CD14-positive monocyte (primary cell): ENCODE data around the gene WDR33. TPM values are rescaled to one million over a fixed set of nuclear protein-coding genes. Genes with fewer than 3 reads are reported as not detected.
"Not testable (repeated sequence)": the region's sequence is repeated elsewhere in the genome, so short reads cannot be mapped to it uniquely, and the experiment has no call there.

Experiments
- DNase-seq, 3 donors: peaks; one replicate each; pipeline ENCODE4 v3.0.0-alpha.2; 2011 to 2022
- H2AFZ ChIP-seq: 2 replicates; pipeline ENCODE4 v1.6.0; 2012; ENCODE audit warnings: mild to moderate bottlenecking, low read depth, low read length, inconsistent platforms; ENCODE audit not compliant: insufficient read depth, poor library complexity, severe bottlenecking
- H3K27ac ChIP-seq, 2 donors: 1 replicate in 1 of 2; 2 replicates in 1 of 2; pipeline ENCODE4 v1.5.1; 2012 to 2013; ENCODE audit warnings: low read length in 2 of 2, control low read depth in 1 of 2, inconsistent platforms in 1 of 2, low read depth in 1 of 2, mild to moderate bottlenecking in 1 of 2
- H3K27me3 ChIP-seq, 2 donors: one replicate each; pipeline versions ENCODE4 v1.6.0 to v1.6.1; 2011 to 2013; ENCODE audit warnings: low read length in 2 of 2; ENCODE audit not compliant: control insufficient read depth in 2 of 2, insufficient read depth in 2 of 2
- H3K36me3 ChIP-seq, 2 donors: replicated peaks in 1 of 2; 1 replicate in 1 of 2; 2 replicates in 1 of 2; pipeline versions ENCODE4 v1.5.1 to v1.6.1; 2012 to 2013; ENCODE audit warnings: low read length in 2 of 2, control low read depth in 1 of 2, inconsistent platforms in 1 of 2, mild to moderate bottlenecking in 1 of 2; ENCODE audit not compliant: insufficient read depth in 2 of 2, control insufficient read depth in 1 of 2
- H3K4me1 ChIP-seq, 2 donors: 1 replicate in 1 of 2; 2 replicates in 1 of 2; pipeline versions ENCODE4 v1.5.1 to v1.6.1; 2012 to 2013; ENCODE audit warnings: low read length in 2 of 2, control low read depth in 1 of 2, inconsistent platforms in 1 of 2, mild to moderate bottlenecking in 1 of 2, moderate library complexity in 1 of 2; ENCODE audit not compliant: insufficient read depth in 2 of 2, control insufficient read depth in 1 of 2
- H3K4me2 ChIP-seq: replicated peaks from 2 replicates; pipeline ENCODE3; 2012; ENCODE audit warnings: low read length, moderate library complexity, mild to moderate bottlenecking; ENCODE audit not compliant: poor library complexity, severe bottlenecking; ENCODE audit errors: extremely low read depth
- H3K4me3 ChIP-seq, 3 experiments: fragments of 200-600 bp in 1 of 3; sonication (generic) in 1 of 3; replicated peaks in 1 of 3; 1 replicate in 2 of 3; 2 replicates in 1 of 3; pipeline ENCODE4 v1.5.1; 2011 to 2013; ENCODE audit warnings: low read length in 3 of 3, mild to moderate bottlenecking in 3 of 3, control low read depth in 2 of 3, low read depth in 2 of 3, inconsistent platforms in 1 of 3, moderate library complexity in 1 of 3
- H3K79me2 ChIP-seq: 2 replicates; pipeline ENCODE4 v1.6.0; 2012; ENCODE audit warnings: mild to moderate bottlenecking, control low read depth, inconsistent platforms, low read length, moderate library complexity; ENCODE audit not compliant: insufficient read depth
- H3K9ac ChIP-seq: 2 replicates; pipeline ENCODE4 v1.6.0; 2017; ENCODE audit warnings: low read length, mild to moderate bottlenecking; ENCODE audit not compliant: insufficient read depth, poor library complexity, severe bottlenecking
- H3K9me3 ChIP-seq, 2 donors: replicated peaks in 1 of 2; 1 replicate in 1 of 2; 2 replicates in 1 of 2; pipeline versions ENCODE4 v1.5.1 to v1.6.1; 2012 to 2013; ENCODE audit warnings: low read length in 2 of 2, control low read depth in 1 of 2; ENCODE audit not compliant: control insufficient read depth in 1 of 2, insufficient read depth in 1 of 2
- H4K20me1 ChIP-seq: 2 replicates; pipeline ENCODE4 v1.6.0; 2012; ENCODE audit warnings: mild to moderate bottlenecking, low read length, control low read depth, moderate library complexity; ENCODE audit not compliant: insufficient read depth
- H3K27ac Mint-ChIP-seq, 7 donors: one replicate each; pipeline ENCODE4 v1.8.0; 2020; ENCODE audit warnings: mild to moderate bottlenecking in 7 of 7, mixed read lengths in 7 of 7, moderate library complexity in 6 of 7, inconsistent platforms in 2 of 7
- H3K27me3 Mint-ChIP-seq, 3 donors: one replicate each; pipeline ENCODE4 v1.8.0; 2021 to 2022; ENCODE audit warnings: low read depth in 3 of 3, mild to moderate bottlenecking in 3 of 3, mixed read lengths in 3 of 3, moderate library complexity in 3 of 3, inconsistent platforms in 1 of 3
- H3K36me3 Mint-ChIP-seq, 2 donors: one replicate each; pipeline ENCODE4 v1.8.0; 2020; ENCODE audit warnings: mixed read lengths in 2 of 2, inconsistent platforms in 1 of 2, mild to moderate bottlenecking in 1 of 2
- H3K4me1 Mint-ChIP-seq: one replicate; pipeline ENCODE4 v1.8.0; 2020; ENCODE audit warnings: mild to moderate bottlenecking, mixed read lengths
- H3K4me3 Mint-ChIP-seq, 2 donors: one replicate each; pipeline ENCODE4 v1.8.0; 2020; ENCODE audit warnings: mild to moderate bottlenecking in 2 of 2, mixed read lengths in 2 of 2, moderate library complexity in 1 of 2
- H3K9me3 Mint-ChIP-seq, 7 donors: one replicate each; pipeline ENCODE4 v1.8.0; 2020 to 2022; ENCODE audit warnings: mixed read lengths in 7 of 7, mild to moderate bottlenecking in 6 of 7, moderate library complexity in 6 of 7, inconsistent platforms in 2 of 7
- WGBS: methylation state at CpG from one replicate; pipeline ENCODE4 v1.1.5; 2013; ENCODE audit warnings: missing lambda C conversion rate; ENCODE audit not compliant: insufficient coverage; 5-methylcytosine and 5-hydroxymethylcytosine counted together
- intact Hi-C, 2 donors: fragments of 100-400 bp; cut with micrococcal nuclease; formaldehyde crosslinking; loops; one replicate each; pipeline versions ENCODE4 v1.15.0 to v1.15.1; 2023
- polyA plus RNA-seq, 3 donors: library from polyadenylated mRNA; depleted of rRNA in 1 of 3; unstranded in 2 of 3; stranded (reverse) in 1 of 3; fragments of 300-500 nt in 2 of 3; fragments of >200 nt in 1 of 3; fragmentation: Illumina TruSeq in 2 of 3; gene quantifications; 1 replicate in 2 of 3; 2 replicates in 1 of 3; pipeline ENCODE4 v1.2.3, GENCODE V29; 2012 to 2021
- TF ChIP-seq, protein P1 (sequence below): fragments of 200-600 bp; IDR thresholded peaks from one replicate; pipeline ENCODE4 v1.8.0; 2022; ENCODE audit warnings: antibody characterized with exemption, mild to moderate bottlenecking

Gene WDR33
- polyA plus RNA-seq, 3 donors: 12.5 to 19.6 (median 12.6) TPM

DNA sequence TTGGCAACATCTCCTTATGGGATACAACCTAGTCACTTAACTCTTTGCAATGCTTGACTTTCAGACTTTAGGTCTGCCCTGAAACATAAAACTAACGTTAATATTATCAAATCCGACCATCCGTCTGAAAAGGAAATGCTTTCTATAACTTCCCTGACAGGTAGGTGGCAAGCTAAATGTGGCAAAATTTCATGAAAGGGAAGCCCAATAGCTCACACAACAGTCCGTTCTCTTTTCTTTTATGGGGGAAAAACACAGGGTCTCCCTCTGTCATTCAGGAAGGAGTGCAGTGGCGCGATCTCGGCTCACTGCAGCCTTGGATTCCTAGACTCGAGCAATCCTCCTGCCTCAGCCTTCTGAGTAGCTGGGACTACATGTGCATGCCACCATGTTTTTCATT is 56.8 kb downstream of the WDR33 start:
- no peak overlapping the region for H3K27ac ChIP-seq
- H3K27me3 ChIP-seq: no peaks in the 10 kb centered on the region
- H3K36me3 Mint-ChIP-seq: peaks cover 39 to 44% of the 10 kb centered on the region in 2 donors
- peaks cover 7 to 11% of the 10 kb centered on the region in 2 donors for H3K4me1 ChIP-seq
- no CpG with 5 or more reads among the region's 8 CpGs for WGBS
- H3K4me1 Mint-ChIP-seq: peaks cover 7% of the 10 kb centered on the region
- TF ChIP-seq, protein P1, sequence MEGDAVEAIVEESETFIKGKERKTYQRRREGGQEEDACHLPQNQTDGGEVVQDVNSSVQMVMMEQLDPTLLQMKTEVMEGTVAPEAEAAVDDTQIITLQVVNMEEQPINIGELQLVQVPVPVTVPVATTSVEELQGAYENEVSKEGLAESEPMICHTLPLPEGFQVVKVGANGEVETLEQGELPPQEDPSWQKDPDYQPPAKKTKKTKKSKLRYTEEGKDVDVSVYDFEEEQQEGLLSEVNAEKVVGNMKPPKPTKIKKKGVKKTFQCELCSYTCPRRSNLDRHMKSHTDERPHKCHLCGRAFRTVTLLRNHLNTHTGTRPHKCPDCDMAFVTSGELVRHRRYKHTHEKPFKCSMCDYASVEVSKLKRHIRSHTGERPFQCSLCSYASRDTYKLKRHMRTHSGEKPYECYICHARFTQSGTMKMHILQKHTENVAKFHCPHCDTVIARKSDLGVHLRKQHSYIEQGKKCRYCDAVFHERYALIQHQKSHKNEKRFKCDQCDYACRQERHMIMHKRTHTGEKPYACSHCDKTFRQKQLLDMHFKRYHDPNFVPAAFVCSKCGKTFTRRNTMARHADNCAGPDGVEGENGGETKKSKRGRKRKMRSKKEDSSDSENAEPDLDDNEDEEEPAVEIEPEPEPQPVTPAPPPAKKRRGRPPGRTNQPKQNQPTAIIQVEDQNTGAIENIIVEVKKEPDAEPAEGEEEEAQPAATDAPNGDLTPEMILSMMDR: no peak
- H3K9ac ChIP-seq: no peak overlapping the region
- intact Hi-C loops: no loop called here
- no peak overlapping the region for H3K4me2 ChIP-seq
- H3K9me3 Mint-ChIP-seq: no peaks in the 10 kb centered on the region
- H3K9me3 ChIP-seq: no peaks in the 10 kb centered on the region
- peaks cover 25% of the 10 kb centered on the region in 2 donors for H3K36me3 ChIP-seq
- no peaks in the 10 kb centered on the region for H4K20me1 ChIP-seq
- no peaks in the 10 kb centered on the region for H3K27me3 Mint-ChIP-seq
- H3K4me3 Mint-ChIP-seq: no peak overlapping the region
- H3K27ac Mint-ChIP-seq: no peak overlapping the region
- no peak overlapping the region for H3K4me3 ChIP-seq
- DNase-seq: no peak
- no peak overlapping the region for H2AFZ ChIP-seq
- H3K79me2 ChIP-seq: peaks cover 4% of the 10 kb centered on the region

DNA sequence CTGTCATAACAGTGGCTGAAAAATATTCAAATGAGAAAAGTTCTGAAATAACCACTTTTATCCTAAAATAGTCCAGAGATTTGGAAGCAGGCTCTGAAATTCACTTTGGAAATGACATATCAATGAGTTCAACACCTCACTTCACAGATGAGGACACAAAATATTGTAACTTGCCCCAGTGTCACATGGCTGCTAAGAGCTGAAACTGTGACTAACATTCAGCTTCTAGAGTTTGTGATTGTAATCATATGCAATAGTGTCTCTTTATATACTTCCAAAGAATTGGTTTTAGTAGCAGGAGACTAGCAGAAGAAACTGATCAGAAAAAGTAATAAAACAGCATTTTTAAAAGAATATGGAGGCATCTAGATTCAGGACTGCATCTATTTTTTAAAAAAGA is 57.6 kb downstream of the WDR33 start:
- no peaks in the 10 kb centered on the region for H3K27me3 Mint-ChIP-seq
- peaks cover 7% of the 10 kb centered on the region for H3K4me1 Mint-ChIP-seq
- Histone ChIP-seq H3K36me3 (peaks cover 18 to 25% of the 10 kb centered on the region in 2 donors), H2AFZ (no peak overlapping the region), H3K4me2 (no peak overlapping the region), H3K9ac (no peak overlapping the region), H3K27me3 (no peaks in the 10 kb centered on the region), H3K27ac (no peak overlapping the region), H3K4me1 (peaks cover 7 to 11% of the 10 kb centered on the region in 2 donors), H3K9me3 (no peaks in the 10 kb centered on the region), H4K20me1 (no peaks in the 10 kb centered on the region), H3K4me3 (no peak overlapping the region), H3K79me2 (peaks cover 4% of the 10 kb centered on the region)
- intact Hi-C loops: no loop called here
- H3K36me3 Mint-ChIP-seq: peaks cover 37 to 46% of the 10 kb centered on the region in 2 donors
- no peak overlapping the region for H3K27ac Mint-ChIP-seq
- TF ChIP-seq, protein P1: no peak
- no peak for DNase-seq
- no peak overlapping the region for H3K4me3 Mint-ChIP-seq
- no peaks in the 10 kb centered on the region for H3K9me3 Mint-ChIP-seq

DNA sequence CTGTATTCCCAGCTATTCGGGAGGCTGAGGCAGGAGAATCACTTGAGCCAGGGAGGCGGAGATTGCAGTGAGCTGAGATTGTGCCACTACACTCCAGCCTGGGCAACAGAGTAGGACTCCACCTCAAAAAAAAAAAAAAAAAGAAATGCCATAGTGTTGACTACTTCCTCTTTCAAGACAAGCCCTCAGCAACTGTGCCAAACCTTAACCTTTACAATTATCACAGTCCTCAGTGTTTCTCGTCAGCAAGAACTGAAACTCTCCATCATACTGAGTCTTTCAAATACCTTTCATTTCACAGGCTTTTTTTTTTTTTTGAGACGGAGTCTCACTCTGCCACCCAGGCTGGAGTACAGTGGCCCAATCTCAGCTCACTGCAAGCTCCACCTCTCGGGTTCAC is 61.4 kb downstream of the WDR33 start:
- H3K79me2 ChIP-seq, H3K4me1 Mint-ChIP-seq, H3K27me3 ChIP-seq, H3K9me3 ChIP-seq, H2AFZ ChIP-seq, H4K20me1 ChIP-seq, H3K27me3 Mint-ChIP-seq, H3K9me3 Mint-ChIP-seq, H3K4me2 ChIP-seq, H3K9ac ChIP-seq, intact Hi-C loops, H3K4me3 ChIP-seq: not testable (repeated sequence)
- H3K36me3 Mint-ChIP-seq: peaks cover 39 to 45% of the 10 kb centered on the region in 2 donors
- WGBS: 0% methylated on average over 1 of the region's 5 CpGs
- DNase-seq: peak; percentile 12 to 21 (median 13)
- peak overlapping the region; percentile 13 to 54 for H3K27ac ChIP-seq
- H3K4me1 ChIP-seq: peaks cover 7 to 11% of the 10 kb centered on the region in 2 donors
- peaks cover 41% of the 10 kb centered on the region in 2 donors for H3K36me3 ChIP-seq
- H3K4me3 Mint-ChIP-seq: peak overlapping the region; percentile 35 to 53
- peak overlapping the region; percentile 43 to 86 (median 73) for H3K27ac Mint-ChIP-seq
